HEK293 (cell line): ENCODE measurements around the gene TRIM44.
"Not testable (repeated sequence)": the region's sequence is repeated elsewhere in the genome, so short reads cannot be mapped to it uniquely, and the experiment has no call there.

ENCODE experiments used
- KLF16 ChIP-seq: fragments of 450-650 bp; formaldehyde crosslinking; IDR thresholded peaks from 2 replicates; pipeline ENCODE4 v1.5.1; 2017; ENCODE audit warnings: missing biosample characterization, missing genetic modification characterization
- KLF8 ChIP-seq: fragments of 450-650 bp; formaldehyde crosslinking; IDR thresholded peaks from 2 replicates; pipeline ENCODE4 v1.5.1; 2016; ENCODE audit warnings: missing biosample characterization, missing genetic modification characterization
- REST ChIP-seq: fragments of 450-650 bp; formaldehyde crosslinking; IDR thresholded peaks from 2 replicates; pipeline ENCODE4 v1.5.1; 2016; ENCODE audit warnings: missing biosample characterization, missing genetic modification characterization
- ZBTB20 ChIP-seq: fragments of 450-650 bp; formaldehyde crosslinking; IDR thresholded peaks from 2 replicates; pipeline ENCODE4 v1.5.1; 2016; ENCODE audit warnings: missing biosample characterization, missing genetic modification characterization
- ZBTB26 ChIP-seq: fragments of 450-650 bp; formaldehyde crosslinking; optimal IDR thresholded peaks from 2 replicates; pipeline ENCODE3; 2016; ENCODE audit warnings: missing biosample characterization, mild to moderate bottlenecking, missing genetic modification characterization
- ZNF146 ChIP-seq: fragments of 450-650 bp; formaldehyde crosslinking; IDR thresholded peaks from 2 replicates; pipeline ENCODE4 v1.5.1; 2016; ENCODE audit warnings: missing biosample characterization, missing genetic modification characterization
- ZNF23 ChIP-seq: fragments of 450-650 bp; formaldehyde crosslinking; IDR thresholded peaks from 2 replicates; pipeline ENCODE4 v1.5.1; 2016; ENCODE audit warnings: missing biosample characterization, missing genetic modification characterization, borderline replicate concordance
- ZNF621 ChIP-seq: fragments of 450-650 bp; formaldehyde crosslinking; IDR thresholded peaks from 2 replicates; pipeline ENCODE4 v1.5.1; 2017; ENCODE audit warnings: missing biosample characterization, missing genetic modification characterization
- ZNF701 ChIP-seq: fragments of 450-650 bp; formaldehyde crosslinking; IDR thresholded peaks from 2 replicates; pipeline ENCODE4 v1.5.1; 2016; ENCODE audit warnings: missing biosample characterization, missing genetic modification characterization
- ZNF707 ChIP-seq: fragments of 450-650 bp; formaldehyde crosslinking; IDR thresholded peaks from 2 replicates; pipeline ENCODE4 v1.5.1; 2016; ENCODE audit warnings: missing biosample characterization, missing genetic modification characterization
- TF ChIP-seq, protein P1 (sequence below): fragments of 450-650 bp; formaldehyde crosslinking; IDR thresholded peaks from 2 replicates; pipeline ENCODE4 v1.5.1; 2016; ENCODE audit warnings: missing biosample characterization, missing genetic modification characterization
- TF ChIP-seq, protein P2 (sequence below): IDR thresholded peaks from 2 replicates; pipeline ENCODE4 v1.6.1; 2011; ENCODE audit warnings: mild to moderate bottlenecking, low read depth, low read length, borderline replicate concordance
- TF ChIP-seq, protein P3 (sequence below): fragments of 450-650 bp; formaldehyde crosslinking; IDR thresholded peaks from 2 replicates; pipeline ENCODE4 v1.5.1; 2016; ENCODE audit warnings: missing biosample characterization, missing genetic modification characterization

DNA sequence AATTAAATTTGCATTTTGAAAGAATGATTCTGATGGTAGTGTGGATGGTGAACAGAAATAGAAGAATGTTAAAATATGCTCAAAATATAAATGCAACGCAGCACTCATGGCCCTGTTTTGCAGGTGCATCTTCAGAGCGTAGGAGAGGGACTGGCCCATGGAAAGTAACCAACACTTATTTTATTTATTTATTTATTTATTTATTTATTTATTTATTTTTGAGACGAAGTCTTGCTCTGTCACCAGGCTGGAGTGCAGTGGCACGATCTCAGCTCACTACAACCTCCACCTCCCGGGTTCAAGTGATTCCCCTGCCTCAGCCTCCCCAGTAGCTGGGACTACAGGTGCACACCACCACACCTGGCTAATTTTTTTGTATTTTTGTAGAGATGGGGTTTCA is 9.8 kb upstream of the TRIM44 start:
- TF ChIP-seq, protein P1, sequence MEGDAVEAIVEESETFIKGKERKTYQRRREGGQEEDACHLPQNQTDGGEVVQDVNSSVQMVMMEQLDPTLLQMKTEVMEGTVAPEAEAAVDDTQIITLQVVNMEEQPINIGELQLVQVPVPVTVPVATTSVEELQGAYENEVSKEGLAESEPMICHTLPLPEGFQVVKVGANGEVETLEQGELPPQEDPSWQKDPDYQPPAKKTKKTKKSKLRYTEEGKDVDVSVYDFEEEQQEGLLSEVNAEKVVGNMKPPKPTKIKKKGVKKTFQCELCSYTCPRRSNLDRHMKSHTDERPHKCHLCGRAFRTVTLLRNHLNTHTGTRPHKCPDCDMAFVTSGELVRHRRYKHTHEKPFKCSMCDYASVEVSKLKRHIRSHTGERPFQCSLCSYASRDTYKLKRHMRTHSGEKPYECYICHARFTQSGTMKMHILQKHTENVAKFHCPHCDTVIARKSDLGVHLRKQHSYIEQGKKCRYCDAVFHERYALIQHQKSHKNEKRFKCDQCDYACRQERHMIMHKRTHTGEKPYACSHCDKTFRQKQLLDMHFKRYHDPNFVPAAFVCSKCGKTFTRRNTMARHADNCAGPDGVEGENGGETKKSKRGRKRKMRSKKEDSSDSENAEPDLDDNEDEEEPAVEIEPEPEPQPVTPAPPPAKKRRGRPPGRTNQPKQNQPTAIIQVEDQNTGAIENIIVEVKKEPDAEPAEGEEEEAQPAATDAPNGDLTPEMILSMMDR (tag by site-specific recombination) = not testable (repeated sequence)
- TF ChIP-seq KLF8 (tag by site-specific recombination); ZNF701 (tag by site-specific recombination); ZBTB20 (tag by site-specific recombination); ZBTB26 (tag by site-specific recombination); KLF16 (tag by site-specific recombination); ZNF621; ZNF707 (tag by site-specific recombination); ZNF23 (tag by site-specific recombination); REST; ZNF146: not testable (repeated sequence)
- TF ChIP-seq, protein P2, sequence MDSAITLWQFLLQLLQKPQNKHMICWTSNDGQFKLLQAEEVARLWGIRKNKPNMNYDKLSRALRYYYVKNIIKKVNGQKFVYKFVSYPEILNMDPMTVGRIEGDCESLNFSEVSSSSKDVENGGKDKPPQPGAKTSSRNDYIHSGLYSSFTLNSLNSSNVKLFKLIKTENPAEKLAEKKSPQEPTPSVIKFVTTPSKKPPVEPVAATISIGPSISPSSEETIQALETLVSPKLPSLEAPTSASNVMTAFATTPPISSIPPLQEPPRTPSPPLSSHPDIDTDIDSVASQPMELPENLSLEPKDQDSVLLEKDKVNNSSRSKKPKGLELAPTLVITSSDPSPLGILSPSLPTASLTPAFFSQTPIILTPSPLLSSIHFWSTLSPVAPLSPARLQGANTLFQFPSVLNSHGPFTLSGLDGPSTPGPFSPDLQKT = not testable (repeated sequence)
- TF ChIP-seq, protein P3, sequence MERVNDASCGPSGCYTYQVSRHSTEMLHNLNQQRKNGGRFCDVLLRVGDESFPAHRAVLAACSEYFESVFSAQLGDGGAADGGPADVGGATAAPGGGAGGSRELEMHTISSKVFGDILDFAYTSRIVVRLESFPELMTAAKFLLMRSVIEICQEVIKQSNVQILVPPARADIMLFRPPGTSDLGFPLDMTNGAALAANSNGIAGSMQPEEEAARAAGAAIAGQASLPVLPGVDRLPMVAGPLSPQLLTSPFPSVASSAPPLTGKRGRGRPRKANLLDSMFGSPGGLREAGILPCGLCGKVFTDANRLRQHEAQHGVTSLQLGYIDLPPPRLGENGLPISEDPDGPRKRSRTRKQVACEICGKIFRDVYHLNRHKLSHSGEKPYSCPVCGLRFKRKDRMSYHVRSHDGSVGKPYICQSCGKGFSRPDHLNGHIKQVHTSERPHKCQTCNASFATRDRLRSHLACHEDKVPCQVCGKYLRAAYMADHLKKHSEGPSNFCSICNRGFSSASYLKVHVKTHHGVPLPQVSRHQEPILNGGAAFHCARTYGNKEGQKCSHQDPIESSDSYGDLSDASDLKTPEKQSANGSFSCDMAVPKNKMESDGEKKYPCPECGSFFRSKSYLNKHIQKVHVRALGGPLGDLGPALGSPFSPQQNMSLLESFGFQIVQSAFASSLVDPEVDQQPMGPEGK (tag by site-specific recombination) = not testable (repeated sequence)
